ENCODE data around the gene FOXA2. TPM values are rescaled to one million over a fixed set of nuclear protein-coding genes. Genes with fewer than 3 reads are reported as not detected.

Gene FOXA2
- total and polyA plus RNA-seq, 2 donors (not counting 1 experiment from before 2014, with no cell fraction given), result not detected

GRCh38 chr20:22629447-22629846 is 45.1 kb upstream of the FOXA2 start:
- no peaks in the 10 kb centered on the region for H3K9me3 ChIP-seq (ENCODE audit: control insufficient read depth, insufficient read depth, low read depth, low read length)
- no peaks in the 10 kb centered on the region for H3K36me3 ChIP-seq (ENCODE audit: control insufficient read depth, insufficient read depth, low read length)
- no peak overlapping the region for H3K4me3 ChIP-seq (replicated peaks in 1 of 4; ENCODE audit: control extremely low read depth in 1 of 4, insufficient read depth in 1 of 4, low read depth in 3 of 4, low read length in 4 of 4)

GRCh38 chr20:22626496-22626895 is 42.1 kb upstream of the FOXA2 start:
- H4K20me1 ChIP-seq (ENCODE audit: control insufficient read depth, extremely low read depth, insufficient read depth, low read length), result no peaks in the 10 kb centered on the region
- H3K9me3 ChIP-seq (ENCODE audit: control insufficient read depth, insufficient read depth, low read depth, low read length), result no peaks in the 10 kb centered on the region
- no peaks in the 10 kb centered on the region for H3K27me3 ChIP-seq (ENCODE audit: control insufficient read depth, insufficient read depth, low read length)
- H3K79me2 ChIP-seq (ENCODE audit: control insufficient read depth, insufficient read depth, low read length), result no peaks in the 10 kb centered on the region
- H3K4me1 ChIP-seq (ENCODE audit: control insufficient read depth, extremely low read depth, insufficient read depth, low read length), result no peaks in the 10 kb centered on the region
- TF ChIP-seq CTCF (conservative IDR thresholded peaks at IDR 0.05 in 1 of 2, IDR thresholded peaks at IDR 0.05 in 1 of 2; ENCODE audit: low read depth in 1 of 2, low read length in 2 of 2), result no peak
- TF ChIP-seq EZH2 (IDR thresholded peaks at IDR 0.05; ENCODE audit: low read length, missing control alignments), result no peak
- H3K9ac ChIP-seq (ENCODE audit: insufficient read depth, low read length), result no peak overlapping the region
- no peak overlapping the region for H3K27ac ChIP-seq (ENCODE audit: insufficient read depth, low read length)
- H2AFZ ChIP-seq (ENCODE audit: low read length), result no peak overlapping the region
- H3K4me3 ChIP-seq (replicated peaks in 1 of 4; ENCODE audit: control extremely low read depth in 1 of 4, insufficient read depth in 1 of 4, low read depth in 3 of 4, low read length in 4 of 4), result no peak overlapping the region
- H3K36me3 ChIP-seq (ENCODE audit: control insufficient read depth, insufficient read depth, low read length), result no peaks in the 10 kb centered on the region
- H3K4me2 ChIP-seq (ENCODE audit: extremely low read depth, insufficient read depth, low read length), result no peak overlapping the region
- DNase-seq (ENCODE audit: low read depth in 2 of 2), result no peak

More at GRCh38 chr20:22629447-22629846, 45.1 kb upstream of the FOXA2 start:
- no peaks in the 10 kb centered on the region for H3K27me3 ChIP-seq (ENCODE audit: control insufficient read depth, insufficient read depth, low read length)
- H3K27ac ChIP-seq (ENCODE audit: insufficient read depth, low read length), result no peak overlapping the region
- no peak overlapping the region for H2AFZ ChIP-seq (ENCODE audit: low read length)
- no peaks in the 10 kb centered on the region for H3K4me1 ChIP-seq (ENCODE audit: control insufficient read depth, extremely low read depth, insufficient read depth, low read length)
- no peak overlapping the region for H3K9ac ChIP-seq (ENCODE audit: insufficient read depth, low read length)
- no peaks in the 10 kb centered on the region for H3K79me2 ChIP-seq (ENCODE audit: control insufficient read depth, insufficient read depth, low read length)
- no peak overlapping the region for H3K4me2 ChIP-seq (ENCODE audit: extremely low read depth, insufficient read depth, low read length)
- no peaks in the 10 kb centered on the region for H4K20me1 ChIP-seq (ENCODE audit: control insufficient read depth, extremely low read depth, insufficient read depth, low read length)
- no peak for TF ChIP-seq EZH2 (IDR thresholded peaks at IDR 0.05; ENCODE audit: low read length, missing control alignments)
- no peak for TF ChIP-seq CTCF (conservative IDR thresholded peaks at IDR 0.05 in 1 of 2, IDR thresholded peaks at IDR 0.05 in 1 of 2; ENCODE audit: low read depth in 1 of 2, low read length in 2 of 2)
- no peak for DNase-seq (ENCODE audit: low read depth in 2 of 2)

DNA sequence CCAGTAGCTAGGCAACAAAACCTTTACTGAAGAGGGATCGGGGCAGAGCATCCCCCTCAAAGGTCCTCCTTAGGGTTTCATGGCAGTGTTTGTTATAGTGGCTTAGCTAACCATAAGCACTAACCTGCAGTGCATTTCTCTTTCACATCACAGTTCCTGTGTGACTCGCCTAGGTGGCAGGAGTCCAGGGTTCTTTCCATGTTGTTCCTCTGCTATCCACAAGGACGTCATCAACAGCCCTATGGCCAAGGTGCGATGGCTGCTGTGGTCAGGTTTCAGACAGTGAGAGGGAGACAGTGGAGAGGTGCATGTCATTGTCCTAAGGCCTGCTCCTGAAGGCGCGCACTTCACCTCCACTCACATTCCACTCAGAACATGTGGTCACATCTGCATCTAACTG is 38.8 kb upstream of the FOXA2 start:
- no peak for DNase-seq (ENCODE audit: low read depth in 2 of 2)
- H3K27ac ChIP-seq (ENCODE audit: insufficient read depth, low read length), result no peak overlapping the region
- no peaks in the 10 kb centered on the region for H3K4me1 ChIP-seq (ENCODE audit: control insufficient read depth, extremely low read depth, insufficient read depth, low read length)
- no peaks in the 10 kb centered on the region for H3K9me3 ChIP-seq (ENCODE audit: control insufficient read depth, insufficient read depth, low read depth, low read length)
- H3K4me2 ChIP-seq (ENCODE audit: extremely low read depth, insufficient read depth, low read length), result no peak overlapping the region
- H3K4me3 ChIP-seq (replicated peaks in 1 of 4; ENCODE audit: control extremely low read depth in 1 of 4, insufficient read depth in 1 of 4, low read depth in 3 of 4, low read length in 4 of 4), result no peak overlapping the region
- no peaks in the 10 kb centered on the region for H3K36me3 ChIP-seq (ENCODE audit: control insufficient read depth, insufficient read depth, low read length)
- no peak overlapping the region for H3K9ac ChIP-seq (ENCODE audit: insufficient read depth, low read length)
- no peak for TF ChIP-seq EZH2 (IDR thresholded peaks at IDR 0.05; ENCODE audit: low read length, missing control alignments)
- TF ChIP-seq CTCF (conservative IDR thresholded peaks at IDR 0.05 in 1 of 2, IDR thresholded peaks at IDR 0.05 in 1 of 2; ENCODE audit: low read depth in 1 of 2, low read length in 2 of 2), result no peak
- H3K79me2 ChIP-seq (ENCODE audit: control insufficient read depth, insufficient read depth, low read length), result no peaks in the 10 kb centered on the region
- no peaks in the 10 kb centered on the region for H4K20me1 ChIP-seq (ENCODE audit: control insufficient read depth, extremely low read depth, insufficient read depth, low read length)
- no peaks in the 10 kb centered on the region for H3K27me3 ChIP-seq (ENCODE audit: control insufficient read depth, insufficient read depth, low read length)
- no peak overlapping the region for H2AFZ ChIP-seq (ENCODE audit: low read length)

Measured in fibroblast of lung (primary cell).